Thymus (tissue), 11 donors: ENCODE results near the gene CAV2. TPM values are rescaled to one million over a fixed set of nuclear protein-coding genes. Genes with fewer than 3 reads are reported as not detected.

Source experiments
- DNase-seq, 9 donors: peaks; one replicate each; pipeline ENCODE4 v3.0.0-alpha.2; 2013; ENCODE audit warnings: low spot score in 9 of 9, low read depth in 6 of 9, missing footprints in 1 of 9
- H3K27ac ChIP-seq, 2 donors: one replicate each; pipeline ENCODE4 v1.5.1; 2013; ENCODE audit warnings: control low read depth in 1 of 2, low read depth in 1 of 2, low read length in 1 of 2, mild to moderate bottlenecking in 1 of 2, moderate library complexity in 1 of 2
- H3K27me3 ChIP-seq, 2 donors: one replicate each; pipeline ENCODE4 v1.5.1; 2013; ENCODE audit warnings: low read length in 1 of 2; ENCODE audit not compliant: control insufficient read depth in 2 of 2, insufficient read depth in 1 of 2
- H3K36me3 ChIP-seq, 2 donors: one replicate each; pipeline ENCODE4 v1.5.1; 2013; ENCODE audit warnings: low read length in 1 of 2, mild to moderate bottlenecking in 1 of 2, moderate library complexity in 1 of 2; ENCODE audit not compliant: control insufficient read depth in 2 of 2, insufficient read depth in 2 of 2
- H3K4me1 ChIP-seq, 2 donors: one replicate each; pipeline ENCODE4 v1.5.1; 2013; ENCODE audit warnings: low read length in 2 of 2; ENCODE audit not compliant: control insufficient read depth in 2 of 2, insufficient read depth in 2 of 2
- H3K4me3 ChIP-seq, 2 donors: one replicate each; pipeline ENCODE4 v1.5.1; 2013; ENCODE audit warnings: low read length in 2 of 2, control low read depth in 1 of 2, mild to moderate bottlenecking in 1 of 2
- H3K9me3 ChIP-seq, 2 donors: one replicate each; pipeline ENCODE4 v1.5.1; 2013; ENCODE audit warnings: low read length in 1 of 2, mild to moderate bottlenecking in 1 of 2; ENCODE audit not compliant: control insufficient read depth in 2 of 2, insufficient read depth in 1 of 2
- WGBS: extraction: QIAGEN DNeasy Blood & Tissue Kit; methylation state at CpG from one replicate; pipeline ENCODE4 v1.1.7; 2013; 5-methylcytosine and 5-hydroxymethylcytosine counted together
- polyA plus RNA-seq: library from polyadenylated mRNA; stranded (reverse); fragments of 200-250 nt; gene quantifications from one replicate; pipeline ENCODE4 v1.2.3, GENCODE V29; 2013
- total RNA-seq: library from RNA; stranded (reverse); fragments of 120-200 nt; gene quantifications from one replicate; pipeline ENCODE4 v1.2.4, GENCODE V29; 2013
- donor health status: healthy.

The CAV2 gene
- total and polyA plus RNA-seq, 2 donors, result 6.0 to 29.7 TPM

- no peaks in the 10 kb centered on the region for H3K9me3 ChIP-seq
- H3K27me3 ChIP-seq, result no peaks in the 10 kb centered on the region
- WGBS, result 57% methylated on average over 4 of the region's 4 CpGs
- H3K36me3 ChIP-seq, result no peaks in the 10 kb centered on the region
- no peak overlapping the region for H3K4me3 ChIP-seq
- no peak overlapping the region for H3K27ac ChIP-seq
- no peak for DNase-seq
- H3K4me1 ChIP-seq, result no peaks in the 10 kb centered on the region
Measured at GRCh38 chr7:116554911-116555310, 55.4 kb downstream of the CAV2 start.

- WGBS, result 91% methylated on average over 3 of the region's 3 CpGs
- H3K27ac ChIP-seq, result no peak overlapping the region
- H3K4me3 ChIP-seq, result no peak overlapping the region
- H3K36me3 ChIP-seq, result no peaks in the 10 kb centered on the region
- H3K27me3 ChIP-seq, result no peaks in the 10 kb centered on the region
- no peaks in the 10 kb centered on the region for H3K4me1 ChIP-seq
- no peak for DNase-seq
- no peaks in the 10 kb centered on the region for H3K9me3 ChIP-seq
Measured at GRCh38 chr7:116557066-116557585, 57.6 kb downstream of the CAV2 start.

GRCh38 chr7:116557901-116558300, 58.4 kb downstream of the CAV2 start:
- no peaks in the 10 kb centered on the region for H3K9me3 ChIP-seq
- H3K4me1 ChIP-seq, result no peaks in the 10 kb centered on the region
- whole genome bisulfite sequencing, result 93% methylated on average over 4 of the region's 4 CpGs
- no peak for DNase-seq
- no peaks in the 10 kb centered on the region for H3K27me3 ChIP-seq
- H3K4me3 ChIP-seq, result no peak overlapping the region
- no peak overlapping the region for H3K27ac ChIP-seq
- H3K36me3 ChIP-seq, result no peaks in the 10 kb centered on the region

Other genes with a start within 250 kb of the CAV2 start
- gene CAV1, start 25.3 kb downstream of the CAV2 start, total RNA-seq, result 26.4 TPM
- 50.6 TPM for gene CAV1, start 25.3 kb downstream of the CAV2 start, polyA plus RNA-seq
- 1.4 TPM for gene MET, start 172.5 kb downstream of the CAV2 start, total RNA-seq
- 12.0 TPM for gene MET, start 172.5 kb downstream of the CAV2 start, polyA plus RNA-seq